C4-2B (cell line): ENCODE data around the gene PFKP.

Source experiments
- H3K27ac ChIP-seq: fragments of 450-650 bp; 2 replicates; pipeline ENCODE4 v1.5.1; 2017
- ZFX ChIP-seq: fragments of 450-650 bp; IDR thresholded peaks from 2 replicates; pipeline ENCODE4 v1.6.1; 2017
- TF ChIP-seq, protein P1 (sequence below): fragments of 450-650 bp; conservative IDR thresholded peaks from 2 replicates; pipeline ENCODE4 v1.5.1; 2017; ENCODE audit warnings: mild to moderate bottlenecking

PFKP gene

DNA sequence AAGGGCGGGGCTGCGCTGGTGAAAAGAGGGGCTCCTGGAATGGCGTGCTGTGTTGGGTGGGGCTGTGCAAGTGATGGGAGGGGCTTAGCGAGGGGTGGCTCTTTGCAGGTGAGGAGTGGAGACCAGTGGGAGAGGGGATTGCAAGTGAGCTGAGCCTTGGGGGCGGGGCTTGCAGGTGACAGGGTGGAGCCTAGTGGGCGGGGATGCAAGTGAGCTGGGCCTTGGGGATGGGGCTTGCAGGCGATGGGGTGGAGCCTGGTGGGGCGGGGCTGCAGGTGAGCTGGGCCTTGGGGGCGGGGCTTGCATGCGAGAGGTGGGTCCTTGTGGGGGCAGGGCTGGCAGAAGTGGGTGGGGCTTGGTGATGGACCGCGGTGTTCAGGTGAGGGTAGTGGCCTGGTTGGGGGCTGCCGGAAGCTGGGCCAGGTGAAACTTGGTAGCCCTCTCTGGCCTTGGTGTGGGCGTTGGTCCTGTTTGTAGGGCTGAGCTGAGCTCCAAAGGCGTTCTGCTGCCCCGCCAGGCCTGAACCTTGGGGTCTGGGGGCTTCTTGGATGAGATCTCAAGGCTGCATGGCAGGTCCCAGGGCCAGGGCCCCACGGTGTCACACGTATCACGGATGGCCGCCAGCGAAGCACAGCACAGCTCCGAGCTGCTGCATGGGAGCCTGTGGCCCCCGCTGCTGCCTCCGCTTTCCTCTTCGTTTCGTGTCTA lies 106.0 kb downstream of the PFKP start:
- TF ChIP-seq, protein P1, sequence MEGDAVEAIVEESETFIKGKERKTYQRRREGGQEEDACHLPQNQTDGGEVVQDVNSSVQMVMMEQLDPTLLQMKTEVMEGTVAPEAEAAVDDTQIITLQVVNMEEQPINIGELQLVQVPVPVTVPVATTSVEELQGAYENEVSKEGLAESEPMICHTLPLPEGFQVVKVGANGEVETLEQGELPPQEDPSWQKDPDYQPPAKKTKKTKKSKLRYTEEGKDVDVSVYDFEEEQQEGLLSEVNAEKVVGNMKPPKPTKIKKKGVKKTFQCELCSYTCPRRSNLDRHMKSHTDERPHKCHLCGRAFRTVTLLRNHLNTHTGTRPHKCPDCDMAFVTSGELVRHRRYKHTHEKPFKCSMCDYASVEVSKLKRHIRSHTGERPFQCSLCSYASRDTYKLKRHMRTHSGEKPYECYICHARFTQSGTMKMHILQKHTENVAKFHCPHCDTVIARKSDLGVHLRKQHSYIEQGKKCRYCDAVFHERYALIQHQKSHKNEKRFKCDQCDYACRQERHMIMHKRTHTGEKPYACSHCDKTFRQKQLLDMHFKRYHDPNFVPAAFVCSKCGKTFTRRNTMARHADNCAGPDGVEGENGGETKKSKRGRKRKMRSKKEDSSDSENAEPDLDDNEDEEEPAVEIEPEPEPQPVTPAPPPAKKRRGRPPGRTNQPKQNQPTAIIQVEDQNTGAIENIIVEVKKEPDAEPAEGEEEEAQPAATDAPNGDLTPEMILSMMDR: no peak
- no peak for TF ChIP-seq ZFX
- peak overlapping the region; percentile 17; the same call in 1 of the 2 replicates for H3K27ac ChIP-seq

DNA sequence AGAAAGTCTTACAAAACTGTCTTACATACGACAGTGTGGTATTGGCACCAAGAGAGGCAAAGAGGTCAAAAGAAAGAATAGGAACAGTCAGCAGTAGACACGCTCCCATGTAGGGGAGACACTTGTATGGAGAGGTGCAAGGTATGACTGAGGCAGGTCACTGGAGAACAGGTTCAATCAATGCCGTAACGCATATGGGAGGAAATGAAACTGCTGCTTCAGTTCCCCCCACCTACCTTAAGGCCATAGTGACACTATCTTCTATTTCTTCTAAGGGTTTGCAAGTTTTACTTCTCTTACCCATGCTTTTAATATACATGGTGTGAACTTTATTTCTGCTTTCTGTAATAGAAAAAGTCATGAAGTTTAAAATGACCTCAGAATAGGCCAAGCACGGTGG lies 110.7 kb downstream of the PFKP start:
- TF ChIP-seq, protein P1: no peak
- no peak for TF ChIP-seq ZFX
- no peak overlapping the region for H3K27ac ChIP-seq

DNA sequence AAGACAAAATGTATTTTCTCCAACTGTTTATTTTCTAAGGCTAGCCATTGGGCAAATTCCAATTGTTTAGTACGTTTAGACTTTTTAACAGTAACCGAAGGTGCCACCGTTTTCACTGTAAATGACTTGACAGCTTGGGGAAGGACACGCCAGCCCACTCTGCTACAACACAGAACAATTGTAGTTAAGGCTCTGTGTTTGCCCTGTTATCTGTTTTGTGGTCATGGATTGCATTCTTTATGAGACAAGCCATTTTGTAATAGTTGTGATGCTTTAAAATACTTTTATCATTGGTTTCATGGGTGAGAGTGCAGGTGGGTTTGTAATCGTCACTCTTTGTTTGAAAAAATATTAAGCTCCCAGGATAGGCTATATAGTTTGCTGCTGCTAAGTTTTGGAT lies 111.8 kb downstream of the PFKP start:
- no peak overlapping the region for H3K27ac ChIP-seq
- TF ChIP-seq, protein P1: no peak
- TF ChIP-seq ZFX: no peak

DNA sequence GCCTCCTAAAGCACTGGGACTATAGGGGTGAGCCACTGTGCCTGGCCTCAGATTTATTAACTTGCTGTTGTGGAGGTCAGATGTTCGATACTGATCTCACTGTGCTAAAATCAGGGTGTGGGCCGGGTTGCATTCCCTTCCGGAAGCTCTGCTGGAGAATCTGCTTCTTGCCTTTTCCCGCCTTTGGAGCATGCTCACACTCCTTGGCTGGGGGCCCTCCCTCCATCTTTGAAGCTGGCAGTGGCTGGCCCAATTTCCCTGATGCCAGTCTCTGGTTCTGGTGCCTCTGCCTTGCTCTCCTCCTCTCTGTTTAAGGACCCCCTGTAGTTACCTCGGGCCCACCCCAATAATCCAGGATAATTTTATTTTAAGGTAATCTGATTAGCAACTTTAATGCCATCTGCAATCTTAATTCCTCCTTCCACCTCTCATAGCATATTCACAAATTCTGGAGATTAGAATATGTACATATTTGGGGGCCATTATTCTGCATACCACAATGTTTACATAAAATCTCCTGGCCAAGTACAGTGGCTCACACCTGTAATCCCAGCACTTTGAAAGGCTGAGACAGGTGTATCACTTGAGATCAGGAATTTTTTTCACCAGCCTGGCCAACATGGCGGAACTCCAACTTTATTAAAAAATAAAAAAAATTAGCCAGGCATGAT lies 113.1 kb downstream of the PFKP start:
- no peak for TF ChIP-seq ZFX
- TF ChIP-seq, protein P1: no peak

DNA sequence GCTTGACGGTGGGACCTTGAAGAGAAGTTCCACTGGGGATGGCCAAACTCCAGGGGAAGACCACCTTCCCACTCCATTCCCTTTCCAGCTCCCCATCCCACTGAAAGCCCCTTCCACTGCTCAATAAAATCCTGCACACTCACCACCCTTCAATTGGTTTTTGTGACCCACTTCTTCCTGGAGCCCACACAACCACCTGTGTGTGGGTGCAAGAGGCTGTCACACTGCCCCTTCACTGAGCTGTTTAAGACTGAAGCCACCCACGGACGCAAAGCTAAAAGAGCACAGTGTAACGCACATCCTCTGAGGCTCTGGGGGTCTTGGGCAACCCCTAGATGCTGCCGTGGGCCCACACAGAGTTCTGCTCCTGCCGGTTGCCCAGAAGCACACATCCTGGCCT lies 118.0 kb downstream of the PFKP start:
- TF ChIP-seq ZFX: no peak
- TF ChIP-seq, protein P1: no peak
- H3K27ac ChIP-seq: no peak overlapping the region

More for the DNA sequence above, 113.1 kb downstream of the PFKP start:
- H3K27ac ChIP-seq: no peak overlapping the region

DNA sequence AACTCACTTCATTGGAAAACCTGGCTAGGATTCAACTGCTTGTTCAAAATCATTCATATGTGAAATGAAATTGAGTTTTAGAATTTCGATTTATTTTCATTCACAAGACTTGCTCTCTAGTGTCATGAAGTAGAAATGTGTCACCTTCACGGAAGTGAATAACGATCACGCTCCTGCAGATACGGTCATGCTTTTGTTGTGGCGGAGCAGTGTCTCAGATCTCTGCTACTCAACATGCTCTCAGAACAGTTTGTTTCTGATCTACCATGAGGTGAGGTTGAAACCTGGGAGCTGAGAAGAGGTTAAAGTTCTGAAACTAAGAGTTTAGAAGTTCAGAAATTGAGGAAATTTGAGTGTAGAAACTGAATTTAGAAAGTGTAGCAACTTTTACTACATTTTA lies 119.0 kb downstream of the PFKP start:
- no peak for TF ChIP-seq ZFX
- TF ChIP-seq, protein P1: no peak
- no peak overlapping the region for H3K27ac ChIP-seq
